ENCODE measurements around the gene PEMT. TPM values are rescaled to one million over a fixed set of nuclear protein-coding genes. Genes with fewer than 3 reads are reported as not detected.

The PEMT gene
- total RNA-seq, 1 experiment from 2014 or later, result 27.0 TPM

GRCh38 chr17:17502741-17503565, 88.6 kb downstream of the PEMT start:
- ChIA-PET POLR2A (no interaction called here), CTCF (no interaction called here)
- Histone ChIP-seq H3K27me3 (ENCODE audit: control insufficient read depth, insufficient read depth, low read length) (no peaks in the 10 kb centered on the region), H3K4me1 (ENCODE audit: control insufficient read depth, insufficient read depth, low read length) (no peaks in the 10 kb centered on the region), H3K9me3 (ENCODE audit: control insufficient read depth, insufficient read depth, low read depth, low read length) (no peaks in the 10 kb centered on the region), H3K4me3 (ENCODE audit: low read depth in 2 of 2, low read length in 2 of 2) (no peak overlapping the region), H3K36me3 (ENCODE audit: control insufficient read depth, insufficient read depth, low read length) (no peaks in the 10 kb centered on the region), H3K27ac (ENCODE audit: low read length) (no peak overlapping the region)
- intact Hi-C loops (cut with micrococcal nuclease; ENCODE audit: unreplicated experiment) (no loop called here), in situ Hi-C loops (cut with HindIII; ENCODE audit: low pct_unique_long_range_greater_than_20kb, low sequenced_read_pairs) (no loop called here)
- BruUV-seq (replicated peaks), result no TSS peak
- DNase-seq (ENCODE audit: low read depth, low spot score) (no peak), ATAC-seq (no peak)
- TF ChIP-seq TCF7L2 (IDR thresholded peaks at IDR 0.05; ENCODE audit: low read depth, low read length), result no peak
- no peak for TF ChIP-seq REST (IDR thresholded peaks at IDR 0.05; ENCODE audit: insufficient read depth in 1 of 2, low read depth in 2 of 2, low read length in 1 of 2)
- no peak for TF ChIP-seq SIN3A (IDR thresholded peaks at IDR 0.05; ENCODE audit: borderline replicate concordance, insufficient read depth, low read depth, low read length)
- no peak for TF ChIP-seq POLR2AphosphoS5 (IDR thresholded peaks at IDR 0.05; ENCODE audit: low read depth, low read length)
- TF ChIP-seq CTCF (IDR thresholded peaks at IDR 0.05), result no peak

GRCh38 chr17:17500999-17501605, 90.4 kb downstream of the PEMT start:
- TF ChIP-seq TCF7L2 (IDR thresholded peaks at IDR 0.05; ENCODE audit: low read depth, low read length) (no peak), SIN3A (IDR thresholded peaks at IDR 0.05; ENCODE audit: borderline replicate concordance, insufficient read depth, low read depth, low read length) (no peak), CTCF (IDR thresholded peaks at IDR 0.05) (no peak), POLR2AphosphoS5 (IDR thresholded peaks at IDR 0.05; ENCODE audit: low read depth, low read length) (no peak), REST (IDR thresholded peaks at IDR 0.05; ENCODE audit: insufficient read depth in 1 of 2, low read depth in 2 of 2, low read length in 1 of 2) (no peak)
- H3K4me1 ChIP-seq (ENCODE audit: control insufficient read depth, insufficient read depth, low read length), result no peaks in the 10 kb centered on the region; the same call in 1 of the 2 replicates
- intact Hi-C loops (cut with micrococcal nuclease; ENCODE audit: unreplicated experiment) (no loop called here), in situ Hi-C loops (cut with HindIII; ENCODE audit: low pct_unique_long_range_greater_than_20kb, low sequenced_read_pairs) (no loop called here)
- POLR2A ChIA-PET, result no interaction called here
- H3K36me3 ChIP-seq (ENCODE audit: control insufficient read depth, insufficient read depth, low read length), result no peaks in the 10 kb centered on the region
- H3K27ac ChIP-seq (ENCODE audit: low read length), result no peak overlapping the region
- H3K4me3 ChIP-seq (ENCODE audit: low read depth in 2 of 2, low read length in 2 of 2), result no peak overlapping the region
- H3K27me3 ChIP-seq (ENCODE audit: control insufficient read depth, insufficient read depth, low read length), result no peaks in the 10 kb centered on the region
- no TSS peak for BruUV-seq (replicated peaks)
- CTCF ChIA-PET, result no interaction called here
- H3K9me3 ChIP-seq (ENCODE audit: control insufficient read depth, insufficient read depth, low read depth, low read length), result no peaks in the 10 kb centered on the region
- no peak for DNase-seq (ENCODE audit: low read depth, low spot score)
- no peak for ATAC-seq

All from Panc1 (cell line).